Type B pancreatic cell (in vitro differentiated cells): ENCODE data around the gene RBMS3. TPM values are rescaled to one million over a fixed set of nuclear protein-coding genes. Genes with fewer than 3 reads are reported as not detected.
A peak's percentile ranks its signal among the peaks of the same experiment; 100 is the strongest.

Experiments
- DNase-seq: peaks from one replicate; pipeline ENCODE4 v3.0.0; 2021; ENCODE audit warnings: mixed read lengths; ENCODE audit not compliant: unreplicated experiment; ENCODE audit errors: extremely low spot score
- H3K27ac Mint-ChIP-seq: 2 replicates; pipeline ENCODE4 v1.8.0; 2021; ENCODE audit warnings: mild to moderate bottlenecking, mixed read lengths
- H3K27me3 Mint-ChIP-seq: 2 replicates; pipeline ENCODE4 v1.8.0; 2021; ENCODE audit warnings: mixed read lengths
- H3K36me3 Mint-ChIP-seq: 2 replicates; pipeline ENCODE4 v1.8.0; 2021; ENCODE audit warnings: mixed read lengths
- H3K4me1 Mint-ChIP-seq: one replicate; pipeline ENCODE4 v1.8.0; 2021; ENCODE audit warnings: mixed read lengths; ENCODE audit not compliant: unreplicated experiment
- H3K4me3 Mint-ChIP-seq: 2 replicates; pipeline ENCODE4 v1.8.0; 2021; ENCODE audit warnings: mild to moderate bottlenecking, mixed read lengths
- H3K9me3 Mint-ChIP-seq: 2 replicates; pipeline ENCODE4 v1.8.0; 2021; ENCODE audit warnings: mixed read lengths
- total RNA-seq: library from RNA; stranded (reverse); gene quantifications from 2 replicates; pipeline ENCODE4 v1.2.1, GENCODE V29; 2021; ENCODE audit warnings: low replicate concordance
- TF ChIP-seq, protein P1 (sequence below): fragments of 200-600 bp; sonication (generic); conservative IDR thresholded peaks from 2 replicates; pipeline ENCODE4 v1.5.0; 2021; ENCODE audit warnings: antibody characterized with exemption, mild to moderate bottlenecking

The RBMS3 gene
- total RNA-seq, 1 donor from 2014 or later = 36.6 TPM

- H3K4me1 Mint-ChIP-seq = peaks cover 6% of the 10 kb centered on the region
- TF ChIP-seq, protein P1, sequence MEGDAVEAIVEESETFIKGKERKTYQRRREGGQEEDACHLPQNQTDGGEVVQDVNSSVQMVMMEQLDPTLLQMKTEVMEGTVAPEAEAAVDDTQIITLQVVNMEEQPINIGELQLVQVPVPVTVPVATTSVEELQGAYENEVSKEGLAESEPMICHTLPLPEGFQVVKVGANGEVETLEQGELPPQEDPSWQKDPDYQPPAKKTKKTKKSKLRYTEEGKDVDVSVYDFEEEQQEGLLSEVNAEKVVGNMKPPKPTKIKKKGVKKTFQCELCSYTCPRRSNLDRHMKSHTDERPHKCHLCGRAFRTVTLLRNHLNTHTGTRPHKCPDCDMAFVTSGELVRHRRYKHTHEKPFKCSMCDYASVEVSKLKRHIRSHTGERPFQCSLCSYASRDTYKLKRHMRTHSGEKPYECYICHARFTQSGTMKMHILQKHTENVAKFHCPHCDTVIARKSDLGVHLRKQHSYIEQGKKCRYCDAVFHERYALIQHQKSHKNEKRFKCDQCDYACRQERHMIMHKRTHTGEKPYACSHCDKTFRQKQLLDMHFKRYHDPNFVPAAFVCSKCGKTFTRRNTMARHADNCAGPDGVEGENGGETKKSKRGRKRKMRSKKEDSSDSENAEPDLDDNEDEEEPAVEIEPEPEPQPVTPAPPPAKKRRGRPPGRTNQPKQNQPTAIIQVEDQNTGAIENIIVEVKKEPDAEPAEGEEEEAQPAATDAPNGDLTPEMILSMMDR = no peak
- H3K27ac Mint-ChIP-seq = peak overlapping the region; percentile 21
- H3K27me3 Mint-ChIP-seq = no peaks in the 10 kb centered on the region
- no peak for DNase-seq
- H3K36me3 Mint-ChIP-seq = peaks cover 5% of the 10 kb centered on the region
- peaks cover 7% of the 10 kb centered on the region for H3K9me3 Mint-ChIP-seq
- H3K4me3 Mint-ChIP-seq = no peak overlapping the region
These were observed 221.9 kb downstream of the RBMS3 start for GRCh38 chr3:29502771-29503170.

- peak overlapping the region; percentile 21 for H3K27ac Mint-ChIP-seq
- H3K9me3 Mint-ChIP-seq = peaks cover 7% of the 10 kb centered on the region
- DNase-seq = no peak
- TF ChIP-seq, protein P1 = no peak
- peaks cover 6% of the 10 kb centered on the region for H3K4me1 Mint-ChIP-seq
- H3K36me3 Mint-ChIP-seq = peaks cover 5% of the 10 kb centered on the region
- no peaks in the 10 kb centered on the region for H3K27me3 Mint-ChIP-seq
- peak overlapping the region; percentile 4 for H3K4me3 Mint-ChIP-seq
These were observed 222.4 kb downstream of the RBMS3 start for GRCh38 chr3:29503314-29503713.

- no peak for DNase-seq
- TF ChIP-seq, protein P1 = no peak
- Mint-ChIP-seq H3K4me1 (peaks cover 6% of the 10 kb centered on the region), H3K36me3 (peaks cover 9% of the 10 kb centered on the region), H3K27ac (no peak overlapping the region), H3K4me3 (no peak overlapping the region), H3K9me3 (peaks cover 7% of the 10 kb centered on the region), H3K27me3 (no peaks in the 10 kb centered on the region)
These were observed 223.1 kb downstream of the RBMS3 start for GRCh38 chr3:29503958-29504357.

- TF ChIP-seq, protein P1 = no peak
- no peak overlapping the region for H3K27ac Mint-ChIP-seq
- H3K4me3 Mint-ChIP-seq = no peak overlapping the region
- peaks cover 6% of the 10 kb centered on the region for H3K4me1 Mint-ChIP-seq
- no peak for DNase-seq
- peaks cover 11% of the 10 kb centered on the region for H3K9me3 Mint-ChIP-seq
- peaks cover 13% of the 10 kb centered on the region for H3K36me3 Mint-ChIP-seq
- no peaks in the 10 kb centered on the region for H3K27me3 Mint-ChIP-seq
These were observed 225.6 kb downstream of the RBMS3 start for GRCh38 chr3:29506502-29506901.

DNA sequence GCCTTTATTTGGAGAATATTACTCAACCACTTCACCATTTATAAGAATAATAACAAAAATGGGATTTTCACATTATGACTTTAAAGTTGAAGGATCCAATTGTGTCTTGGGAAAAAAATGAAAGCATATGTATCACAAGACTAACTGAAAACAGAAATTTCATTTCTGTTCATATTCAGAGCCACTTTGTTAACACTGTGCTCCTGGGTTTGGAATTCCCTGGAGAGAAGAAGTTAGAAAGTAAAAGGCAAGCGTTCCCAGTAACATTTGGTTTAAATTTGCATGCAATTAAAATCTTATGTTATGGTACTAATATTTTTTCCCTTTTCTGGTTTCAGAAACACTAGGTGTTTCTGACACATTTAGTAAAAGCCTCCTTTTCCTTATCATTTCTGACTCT lies 230.8 kb downstream of the RBMS3 start:
- Mint-ChIP-seq H3K27ac (no peak overlapping the region), H3K36me3 (peaks cover 8% of the 10 kb centered on the region), H3K27me3 (no peaks in the 10 kb centered on the region), H3K9me3 (peaks cover 4% of the 10 kb centered on the region), H3K4me1 (peaks cover 16% of the 10 kb centered on the region), H3K4me3 (no peak overlapping the region)
- TF ChIP-seq, protein P1 = no peak
- no peak for DNase-seq

DNA sequence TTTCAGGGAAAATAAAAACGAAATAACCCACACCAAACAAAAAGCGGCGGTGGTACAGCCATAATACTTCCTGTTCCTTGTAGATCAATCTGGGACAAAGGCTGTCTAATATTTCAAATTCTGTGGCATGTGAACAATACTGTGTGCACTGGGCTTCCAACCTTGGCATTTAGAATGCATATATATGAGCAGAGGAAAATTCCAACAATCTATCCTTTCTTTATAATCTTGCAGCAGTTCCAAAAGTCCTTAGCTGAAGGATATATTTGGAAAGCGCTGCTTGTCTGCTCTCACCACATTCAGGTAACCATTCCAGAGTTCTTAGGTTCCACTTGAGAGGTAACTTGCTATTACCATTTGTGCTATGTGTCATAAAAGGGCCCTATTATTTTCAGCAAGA lies 231.8 kb downstream of the RBMS3 start:
- TF ChIP-seq, protein P1 = no peak
- peaks cover 16% of the 10 kb centered on the region for H3K4me1 Mint-ChIP-seq
- peaks cover 4% of the 10 kb centered on the region for H3K9me3 Mint-ChIP-seq
- no peak overlapping the region for H3K4me3 Mint-ChIP-seq
- H3K36me3 Mint-ChIP-seq = peaks cover 8% of the 10 kb centered on the region
- no peaks in the 10 kb centered on the region for H3K27me3 Mint-ChIP-seq
- H3K27ac Mint-ChIP-seq = no peak overlapping the region
- DNase-seq = no peak
